Measurements from ENCODE around the gene CFAP43. TPM values are rescaled to one million over a fixed set of nuclear protein-coding genes. Genes with fewer than 3 reads are reported as not detected.
A peak's percentile ranks its signal among the peaks of the same experiment; 100 is the strongest.

The CFAP43 gene
- total RNA-seq, 4 donors from 2014 or later, result 0.17 to 0.33 TPM; not detected in 2

DNA sequence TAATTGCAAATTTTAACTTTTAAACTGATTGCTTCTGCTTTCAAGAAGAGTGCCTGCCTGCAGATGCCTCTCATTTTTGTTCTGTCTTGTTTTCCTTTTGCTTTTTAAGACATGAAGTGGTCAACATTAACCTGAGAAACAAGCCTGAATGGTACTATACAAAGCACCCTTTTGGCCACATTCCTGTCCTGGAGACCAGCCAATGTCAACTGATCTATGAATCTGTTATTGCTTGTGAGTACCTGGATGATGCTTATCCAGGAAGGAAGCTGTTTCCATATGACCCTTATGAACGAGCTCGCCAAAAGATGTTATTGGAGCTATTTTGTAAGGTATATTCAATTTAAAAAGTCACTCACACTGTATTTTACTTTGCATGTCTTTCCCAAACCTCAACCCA is 45.6 kb upstream of the CFAP43 start:
- intact Hi-C loops (cut with DNase I), result no loop called here
- Histone ChIP-seq H3K9me3 (no peaks in the 10 kb centered on the region), H3K27ac (replicated peaks in 1 of 4) (no peak overlapping the region), H3K27me3 (peaks cover 0 to 18% (median 8%) of the 10 kb centered on the region in 4 donors), H3K4me3 (no peak overlapping the region), H3K36me3 (no peaks in the 10 kb centered on the region), H3K4me1 (peaks cover 6 to 9% (median 8%) of the 10 kb centered on the region in 4 donors)
- DNase-seq (ENCODE audit: extremely low spot score), result no peak
- TF ChIP-seq POLR2AphosphoS5 (IDR thresholded peaks at IDR 0.05), result no peak
- TF ChIP-seq POLR2A (IDR thresholded peaks at IDR 0.05; ENCODE audit: low read depth), result no peak
- no peak for TF ChIP-seq EP300 (IDR thresholded peaks at IDR 0.05)
- TF ChIP-seq, protein P1, sequence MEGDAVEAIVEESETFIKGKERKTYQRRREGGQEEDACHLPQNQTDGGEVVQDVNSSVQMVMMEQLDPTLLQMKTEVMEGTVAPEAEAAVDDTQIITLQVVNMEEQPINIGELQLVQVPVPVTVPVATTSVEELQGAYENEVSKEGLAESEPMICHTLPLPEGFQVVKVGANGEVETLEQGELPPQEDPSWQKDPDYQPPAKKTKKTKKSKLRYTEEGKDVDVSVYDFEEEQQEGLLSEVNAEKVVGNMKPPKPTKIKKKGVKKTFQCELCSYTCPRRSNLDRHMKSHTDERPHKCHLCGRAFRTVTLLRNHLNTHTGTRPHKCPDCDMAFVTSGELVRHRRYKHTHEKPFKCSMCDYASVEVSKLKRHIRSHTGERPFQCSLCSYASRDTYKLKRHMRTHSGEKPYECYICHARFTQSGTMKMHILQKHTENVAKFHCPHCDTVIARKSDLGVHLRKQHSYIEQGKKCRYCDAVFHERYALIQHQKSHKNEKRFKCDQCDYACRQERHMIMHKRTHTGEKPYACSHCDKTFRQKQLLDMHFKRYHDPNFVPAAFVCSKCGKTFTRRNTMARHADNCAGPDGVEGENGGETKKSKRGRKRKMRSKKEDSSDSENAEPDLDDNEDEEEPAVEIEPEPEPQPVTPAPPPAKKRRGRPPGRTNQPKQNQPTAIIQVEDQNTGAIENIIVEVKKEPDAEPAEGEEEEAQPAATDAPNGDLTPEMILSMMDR (IDR thresholded peaks at IDR 0.05), result no peak
- 67% methylated on average over 2 of the region's 2 CpGs for WGBS

DNA sequence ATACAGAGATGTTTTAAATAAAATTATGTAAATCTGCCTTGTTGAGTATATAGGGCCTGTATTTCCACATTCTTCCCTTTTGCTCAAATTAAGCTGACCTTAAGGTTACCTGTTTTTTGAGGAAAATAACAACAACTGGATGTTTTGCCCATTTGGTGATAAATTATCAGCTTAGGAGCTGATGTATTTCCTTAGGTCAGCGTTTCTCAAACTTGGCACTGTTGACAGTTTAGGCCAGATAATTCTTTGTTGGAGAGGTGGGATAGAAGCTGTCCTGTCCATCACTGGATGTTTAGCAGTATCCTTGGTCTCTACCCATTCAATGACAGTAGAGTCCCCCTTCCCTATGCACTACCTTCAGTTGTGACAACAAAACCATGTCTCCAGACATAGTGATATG is 44.0 kb upstream of the CFAP43 start:
- Histone ChIP-seq H3K27me3 (peaks cover 0 to 18% (median 8%) of the 10 kb centered on the region in 4 donors), H3K27ac (replicated peaks in 1 of 4) (no peak overlapping the region), H3K9me3 (no peaks in the 10 kb centered on the region), H3K36me3 (no peaks in the 10 kb centered on the region), H3K4me3 (no peak overlapping the region), H3K4me1 (peaks cover 6 to 9% (median 8%) of the 10 kb centered on the region in 4 donors)
- DNase-seq (ENCODE audit: extremely low spot score), result no peak
- 67% methylated on average over 1 of the region's 1 CpG for WGBS
- TF ChIP-seq, protein P1 (IDR thresholded peaks at IDR 0.05), result no peak
- TF ChIP-seq POLR2AphosphoS5 (IDR thresholded peaks at IDR 0.05), result no peak
- TF ChIP-seq EP300 (IDR thresholded peaks at IDR 0.05), result no peak
- TF ChIP-seq POLR2A (IDR thresholded peaks at IDR 0.05; ENCODE audit: low read depth), result no peak
- intact Hi-C loops (cut with DNase I), result no loop called here

DNA sequence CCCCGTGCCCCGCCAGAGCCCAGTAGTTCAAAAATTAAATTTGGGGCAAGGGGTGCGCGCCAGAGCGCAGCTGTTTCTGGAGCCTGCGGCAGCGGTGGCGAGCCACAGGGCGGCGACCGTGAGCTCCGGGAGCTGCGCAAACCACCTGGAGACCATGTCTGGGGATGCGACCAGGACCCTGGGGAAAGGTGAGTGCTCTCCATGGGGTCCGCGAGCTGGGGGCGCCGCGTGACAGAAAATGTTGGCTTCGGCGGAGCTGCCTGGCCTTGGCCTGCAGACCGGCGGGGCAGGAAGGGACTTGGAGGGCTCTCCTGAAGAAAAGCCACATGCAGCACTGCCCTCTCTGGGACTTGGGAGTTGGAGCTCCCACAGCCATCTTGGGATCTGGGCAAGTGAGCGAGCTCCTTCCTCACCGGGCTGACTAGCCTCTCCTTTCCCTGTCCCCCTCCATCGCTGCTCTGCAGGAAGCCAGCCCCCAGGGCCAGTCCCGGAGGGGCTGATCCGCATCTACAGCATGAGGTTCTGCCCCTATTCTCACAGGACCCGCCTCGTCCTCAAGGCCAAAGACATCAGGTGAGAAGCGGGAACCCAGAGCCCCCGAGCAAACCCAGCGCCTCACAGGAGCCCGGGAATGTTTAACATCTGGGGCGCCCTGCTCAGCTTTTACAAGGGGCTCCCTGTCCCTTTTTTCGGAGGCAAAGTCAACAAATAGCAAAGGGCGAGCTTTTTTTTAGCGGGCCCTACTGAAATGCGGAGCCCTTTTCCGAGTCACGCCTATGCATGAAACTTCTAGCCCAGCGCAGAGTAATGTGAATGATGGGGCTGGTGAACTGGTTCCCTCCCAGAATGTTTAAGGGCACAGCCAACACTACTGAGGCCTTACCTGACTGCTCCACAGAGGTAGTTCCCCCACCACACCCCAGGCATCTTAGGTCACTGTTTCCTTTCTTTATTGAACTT is 42.9 kb upstream of the CFAP43 start:
- TF ChIP-seq, protein P1 (IDR thresholded peaks at IDR 0.05), result peak; percentile 56 to 89 (median 58)
- no peak for TF ChIP-seq EP300 (IDR thresholded peaks at IDR 0.05)

DNA sequence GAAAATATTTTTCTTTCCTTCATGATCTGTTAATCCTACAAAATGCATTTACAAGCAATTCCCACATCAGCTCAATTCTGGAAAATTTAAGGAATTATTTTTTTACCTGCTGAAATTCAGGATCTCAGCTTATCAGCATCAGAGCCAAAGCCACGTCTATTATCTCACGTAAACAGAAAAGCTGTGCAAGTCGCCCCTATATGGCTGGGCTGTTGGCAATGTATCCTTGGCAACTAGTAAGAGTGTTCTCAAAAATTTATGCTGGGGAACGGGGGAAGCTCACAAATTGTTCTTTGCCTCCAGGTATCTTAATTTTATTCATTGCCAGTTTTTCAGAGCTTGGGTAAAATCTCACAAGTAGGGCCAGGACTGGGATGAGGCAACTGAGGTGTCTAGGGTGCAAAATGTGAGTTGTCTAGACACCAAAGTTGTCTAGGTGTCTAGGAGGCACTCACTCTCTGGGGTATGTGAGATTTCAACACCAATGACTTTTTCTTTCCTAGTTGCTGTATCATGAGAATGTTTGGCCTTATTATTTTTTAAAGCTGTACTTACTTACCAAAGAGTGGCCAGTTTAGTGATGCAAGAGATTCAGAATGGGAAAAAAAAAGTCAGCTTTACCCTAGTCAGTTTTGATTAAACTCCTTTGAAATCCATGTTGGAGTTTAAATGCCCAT is 41.9 kb upstream of the CFAP43 start:
- peaks cover 6 to 14% (median 11%) of the 10 kb centered on the region in 4 donors for H3K4me1 ChIP-seq
- intact Hi-C loops (cut with DNase I), result no loop called here

More for the DNA sequence above, 42.9 kb upstream of the CFAP43 start:
- no peak for DNase-seq (ENCODE audit: extremely low spot score)
- Histone ChIP-seq H3K4me3 (peak overlapping the region; percentile 16 to 38 (median 19)), H3K27ac (replicated peaks in 1 of 4) (no peak overlapping the region), H3K9me3 (no peaks in the 10 kb centered on the region), H3K36me3 (no peaks in the 10 kb centered on the region), H3K4me1 (peaks cover 6 to 9% (median 8%) of the 10 kb centered on the region in 4 donors), H3K27me3 (peaks cover 0 to 18% (median 8%) of the 10 kb centered on the region in 4 donors)
- WGBS, result 62% methylated on average over 16 of the region's 42 CpGs
- intact Hi-C loops (cut with DNase I), result no loop called here

GRCh38 chr10:104273286-104273685 is 41.1 kb upstream of the CFAP43 start:
- H3K4me1 ChIP-seq, result peaks cover 9 to 16% (median 14%) of the 10 kb centered on the region in 4 donors
- no peak for TF ChIP-seq EP300 (IDR thresholded peaks at IDR 0.05)
- TF ChIP-seq, protein P1 (IDR thresholded peaks at IDR 0.05), result no peak
- no peak for DNase-seq (ENCODE audit: extremely low spot score)
- intact Hi-C loops (cut with DNase I), result no loop called here
- H3K4me3 ChIP-seq, result no peak overlapping the region
- WGBS, result 68% methylated on average over 1 of the region's 1 CpG
- no peaks in the 10 kb centered on the region for H3K9me3 ChIP-seq
- H3K27ac ChIP-seq (replicated peaks in 1 of 4), result no peak overlapping the region
- peaks cover 0 to 4% (median under 1%) of the 10 kb centered on the region in 4 donors for H3K36me3 ChIP-seq
- peaks cover 0 to 18% (median 8%) of the 10 kb centered on the region in 4 donors for H3K27me3 ChIP-seq

More for the DNA sequence above, 41.9 kb upstream of the CFAP43 start:
- no peak for DNase-seq (ENCODE audit: extremely low spot score)
- no peak for TF ChIP-seq EP300 (IDR thresholded peaks at IDR 0.05)
- Histone ChIP-seq H3K27me3 (peaks cover 0 to 18% (median 8%) of the 10 kb centered on the region in 4 donors), H3K9me3 (no peaks in the 10 kb centered on the region), H3K27ac (replicated peaks in 1 of 4) (no peak overlapping the region), H3K36me3 (no peaks in the 10 kb centered on the region), H3K4me3 (no peak overlapping the region)
- WGBS, result 78% methylated on average over 4 of the region's 4 CpGs

Data from esophagus muscularis mucosa (tissue), 4 donors.